HepG2 (cell line): ENCODE results near the gene ADRA1B. TPM values are rescaled to one million over a fixed set of nuclear protein-coding genes. Genes with fewer than 3 reads are reported as not detected.

ENCODE experiments used
- SAFB2 ChIP-seq: sonication (generic); formaldehyde crosslinking; IDR thresholded peaks from 2 replicates; pipeline ENCODE4 v1.5.1; 2020; ENCODE audit warnings: missing genetic modification reagents, low read depth, mild to moderate bottlenecking, borderline replicate concordance
- polyA plus RNA-seq, 8 experiments: library from polyadenylated mRNA; depleted of rRNA in 3 of 8; stranded (reverse) in 7 of 8; unstranded in 1 of 8; fragments of >200 nt; fragmentation: Illumina TruSeq in 4 of 8; extraction: Trizol in 4 of 8; gene quantifications; 2 replicates each; pipeline versions ENCODE4 v1.2.1 to v1.2.3, GENCODE V29; 2011 to 2016; ENCODE audit warnings: low read depth in 4 of 8, missing spikeins in 1 of 8, mixed read lengths in 1 of 8; ENCODE audit not compliant: insufficient read depth in 1 of 8
- total RNA-seq, 5 experiments: library from RNA; depleted of rRNA; stranded (reverse); fragments of >200 nt; fragmentation: Illumina TruSeq; extraction: Trizol; gene quantifications; 2 replicates each; pipeline ENCODE4 v1.2.3, GENCODE V29; 2016; ENCODE audit warnings: low read depth in 1 of 5
- TF ChIP-seq, protein P1 (sequence below): IDR thresholded peaks from 2 replicates; pipeline ENCODE4 v1.4.0; 2020; ENCODE audit warnings: mild to moderate bottlenecking, missing genetic modification reagents
- TF ChIP-seq, protein P2 (sequence below): sonication (generic); formaldehyde crosslinking; IDR thresholded peaks from 2 replicates; pipeline ENCODE4 v1.4.0; 2020; ENCODE audit warnings: missing genetic modification reagents
- TF ChIP-seq, protein P3 (sequence below): sonication (generic); formaldehyde crosslinking; IDR thresholded peaks from 2 replicates; pipeline ENCODE4 v1.4.0; 2020; ENCODE audit warnings: missing genetic modification reagents, borderline replicate concordance

ADRA1B gene
- total and polyA plus RNA-seq, 2 of the 13 experiments (the other 11 are each of a cell fraction or from before 2014, with no cell fraction given) = not detected

DNA sequence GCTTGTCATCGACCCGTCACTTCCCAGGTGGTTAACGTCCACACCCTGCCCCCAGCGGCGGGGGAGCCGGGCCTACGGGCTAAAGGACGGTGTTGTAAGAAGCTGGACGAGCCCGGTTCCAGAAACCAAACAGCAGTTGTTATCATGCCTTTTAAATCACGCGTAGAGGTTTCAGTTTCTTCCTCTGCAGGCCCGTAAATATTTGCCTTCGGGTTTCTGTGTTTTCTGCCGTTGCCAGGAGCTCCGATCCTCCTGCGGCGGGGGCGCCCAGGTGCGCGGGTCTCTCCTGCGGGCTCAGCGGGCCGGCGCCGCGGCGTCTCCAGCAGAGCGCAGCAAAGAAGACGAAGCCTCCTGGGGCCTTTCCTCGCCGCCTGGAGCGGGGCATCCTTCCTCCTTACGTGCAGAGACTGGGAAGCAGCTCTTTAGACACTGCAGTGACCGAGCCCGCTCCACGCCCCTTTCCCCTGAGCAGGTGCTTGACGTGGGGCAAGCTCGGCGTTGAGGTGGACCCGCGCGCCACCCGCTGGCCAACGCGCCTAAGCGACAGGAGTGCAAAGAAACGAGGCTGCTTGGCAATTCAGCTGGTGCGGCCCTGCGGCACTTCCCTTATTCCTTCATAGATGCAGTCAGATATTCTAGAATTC, 70.9 kb downstream of the ADRA1B start (continued):
- TF ChIP-seq, protein P1, sequence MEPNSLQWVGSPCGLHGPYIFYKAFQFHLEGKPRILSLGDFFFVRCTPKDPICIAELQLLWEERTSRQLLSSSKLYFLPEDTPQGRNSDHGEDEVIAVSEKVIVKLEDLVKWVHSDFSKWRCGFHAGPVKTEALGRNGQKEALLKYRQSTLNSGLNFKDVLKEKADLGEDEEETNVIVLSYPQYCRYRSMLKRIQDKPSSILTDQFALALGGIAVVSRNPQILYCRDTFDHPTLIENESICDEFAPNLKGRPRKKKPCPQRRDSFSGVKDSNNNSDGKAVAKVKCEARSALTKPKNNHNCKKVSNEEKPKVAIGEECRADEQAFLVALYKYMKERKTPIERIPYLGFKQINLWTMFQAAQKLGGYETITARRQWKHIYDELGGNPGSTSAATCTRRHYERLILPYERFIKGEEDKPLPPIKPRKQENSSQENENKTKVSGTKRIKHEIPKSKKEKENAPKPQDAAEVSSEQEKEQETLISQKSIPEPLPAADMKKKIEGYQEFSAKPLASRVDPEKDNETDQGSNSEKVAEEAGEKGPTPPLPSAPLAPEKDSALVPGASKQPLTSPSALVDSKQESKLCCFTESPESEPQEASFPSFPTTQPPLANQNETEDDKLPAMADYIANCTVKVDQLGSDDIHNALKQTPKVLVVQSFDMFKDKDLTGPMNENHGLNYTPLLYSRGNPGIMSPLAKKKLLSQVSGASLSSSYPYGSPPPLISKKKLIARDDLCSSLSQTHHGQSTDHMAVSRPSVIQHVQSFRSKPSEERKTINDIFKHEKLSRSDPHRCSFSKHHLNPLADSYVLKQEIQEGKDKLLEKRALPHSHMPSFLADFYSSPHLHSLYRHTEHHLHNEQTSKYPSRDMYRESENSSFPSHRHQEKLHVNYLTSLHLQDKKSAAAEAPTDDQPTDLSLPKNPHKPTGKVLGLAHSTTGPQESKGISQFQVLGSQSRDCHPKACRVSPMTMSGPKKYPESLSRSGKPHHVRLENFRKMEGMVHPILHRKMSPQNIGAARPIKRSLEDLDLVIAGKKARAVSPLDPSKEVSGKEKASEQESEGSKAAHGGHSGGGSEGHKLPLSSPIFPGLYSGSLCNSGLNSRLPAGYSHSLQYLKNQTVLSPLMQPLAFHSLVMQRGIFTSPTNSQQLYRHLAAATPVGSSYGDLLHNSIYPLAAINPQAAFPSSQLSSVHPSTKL (CRISPR knock-in tag) = peak; percentile 34; the same call in 1 of the 2 replicates
- TF ChIP-seq, protein P2, sequence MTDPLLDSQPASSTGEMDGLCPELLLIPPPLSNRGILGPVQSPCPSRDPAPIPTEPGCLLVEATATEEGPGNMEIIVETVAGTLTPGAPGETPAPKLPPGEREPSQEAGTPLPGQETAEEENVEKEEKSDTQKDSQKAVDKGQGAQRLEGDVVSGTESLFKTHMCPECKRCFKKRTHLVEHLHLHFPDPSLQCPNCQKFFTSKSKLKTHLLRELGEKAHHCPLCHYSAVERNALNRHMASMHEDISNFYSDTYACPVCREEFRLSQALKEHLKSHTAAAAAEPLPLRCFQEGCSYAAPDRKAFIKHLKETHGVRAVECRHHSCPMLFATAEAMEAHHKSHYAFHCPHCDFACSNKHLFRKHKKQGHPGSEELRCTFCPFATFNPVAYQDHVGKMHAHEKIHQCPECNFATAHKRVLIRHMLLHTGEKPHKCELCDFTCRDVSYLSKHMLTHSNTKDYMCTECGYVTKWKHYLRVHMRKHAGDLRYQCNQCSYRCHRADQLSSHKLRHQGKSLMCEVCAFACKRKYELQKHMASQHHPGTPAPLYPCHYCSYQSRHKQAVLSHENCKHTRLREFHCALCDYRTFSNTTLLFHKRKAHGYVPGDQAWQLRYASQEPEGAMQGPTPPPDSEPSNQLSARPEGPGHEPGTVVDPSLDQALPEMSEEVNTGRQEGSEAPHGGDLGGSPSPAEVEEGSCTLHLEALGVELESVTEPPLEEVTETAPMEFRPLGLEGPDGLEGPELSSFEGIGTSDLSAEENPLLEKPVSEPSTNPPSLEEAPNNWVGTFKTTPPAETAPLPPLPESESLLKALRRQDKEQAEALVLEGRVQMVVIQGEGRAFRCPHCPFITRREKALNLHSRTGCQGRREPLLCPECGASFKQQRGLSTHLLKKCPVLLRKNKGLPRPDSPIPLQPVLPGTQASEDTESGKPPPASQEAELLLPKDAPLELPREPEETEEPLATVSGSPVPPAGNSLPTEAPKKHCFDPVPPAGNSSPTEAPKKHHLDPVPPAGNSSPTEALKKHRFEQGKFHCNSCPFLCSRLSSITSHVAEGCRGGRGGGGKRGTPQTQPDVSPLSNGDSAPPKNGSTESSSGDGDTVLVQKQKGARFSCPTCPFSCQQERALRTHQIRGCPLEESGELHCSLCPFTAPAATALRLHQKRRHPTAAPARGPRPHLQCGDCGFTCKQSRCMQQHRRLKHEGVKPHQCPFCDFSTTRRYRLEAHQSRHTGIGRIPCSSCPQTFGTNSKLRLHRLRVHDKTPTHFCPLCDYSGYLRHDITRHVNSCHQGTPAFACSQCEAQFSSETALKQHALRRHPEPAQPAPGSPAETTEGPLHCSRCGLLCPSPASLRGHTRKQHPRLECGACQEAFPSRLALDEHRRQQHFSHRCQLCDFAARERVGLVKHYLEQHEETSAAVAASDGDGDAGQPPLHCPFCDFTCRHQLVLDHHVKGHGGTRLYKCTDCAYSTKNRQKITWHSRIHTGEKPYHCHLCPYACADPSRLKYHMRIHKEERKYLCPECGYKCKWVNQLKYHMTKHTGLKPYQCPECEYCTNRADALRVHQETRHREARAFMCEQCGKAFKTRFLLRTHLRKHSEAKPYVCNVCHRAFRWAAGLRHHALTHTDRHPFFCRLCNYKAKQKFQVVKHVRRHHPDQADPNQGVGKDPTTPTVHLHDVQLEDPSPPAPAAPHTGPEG (CRISPR knock-in tag) = no peak
- TF ChIP-seq, protein P3, sequence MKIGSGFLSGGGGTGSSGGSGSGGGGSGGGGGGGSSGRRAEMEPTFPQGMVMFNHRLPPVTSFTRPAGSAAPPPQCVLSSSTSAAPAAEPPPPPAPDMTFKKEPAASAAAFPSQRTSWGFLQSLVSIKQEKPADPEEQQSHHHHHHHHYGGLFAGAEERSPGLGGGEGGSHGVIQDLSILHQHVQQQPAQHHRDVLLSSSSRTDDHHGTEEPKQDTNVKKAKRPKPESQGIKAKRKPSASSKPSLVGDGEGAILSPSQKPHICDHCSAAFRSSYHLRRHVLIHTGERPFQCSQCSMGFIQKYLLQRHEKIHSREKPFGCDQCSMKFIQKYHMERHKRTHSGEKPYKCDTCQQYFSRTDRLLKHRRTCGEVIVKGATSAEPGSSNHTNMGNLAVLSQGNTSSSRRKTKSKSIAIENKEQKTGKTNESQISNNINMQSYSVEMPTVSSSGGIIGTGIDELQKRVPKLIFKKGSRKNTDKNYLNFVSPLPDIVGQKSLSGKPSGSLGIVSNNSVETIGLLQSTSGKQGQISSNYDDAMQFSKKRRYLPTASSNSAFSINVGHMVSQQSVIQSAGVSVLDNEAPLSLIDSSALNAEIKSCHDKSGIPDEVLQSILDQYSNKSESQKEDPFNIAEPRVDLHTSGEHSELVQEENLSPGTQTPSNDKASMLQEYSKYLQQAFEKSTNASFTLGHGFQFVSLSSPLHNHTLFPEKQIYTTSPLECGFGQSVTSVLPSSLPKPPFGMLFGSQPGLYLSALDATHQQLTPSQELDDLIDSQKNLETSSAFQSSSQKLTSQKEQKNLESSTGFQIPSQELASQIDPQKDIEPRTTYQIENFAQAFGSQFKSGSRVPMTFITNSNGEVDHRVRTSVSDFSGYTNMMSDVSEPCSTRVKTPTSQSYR (CRISPR knock-in tag) = 0 out of 2 replicates have a peak, but pooled peaks have one; percentile 19
- TF ChIP-seq SAFB2 (CRISPR knock-in tag) = no peak
